Right renal pelvis (tissue), 4 donors: Measurements from ENCODE around the gene THSD8. TPM values are rescaled to one million over a fixed set of nuclear protein-coding genes. Genes with fewer than 3 reads are reported as not detected.

ENCODE experiments used
- DNase-seq, 4 donors: peaks; one replicate each; pipeline ENCODE4 v3.0.0-alpha.2; 2013; ENCODE audit warnings: low read depth in 4 of 4, low spot score in 3 of 4, missing footprints in 1 of 4
- polyA plus RNA-seq, 4 donors: library from polyadenylated mRNA; unstranded; fragments of 120-200 nt; gene quantifications; one replicate each; pipeline ENCODE4 v1.2.1, GENCODE V29; 2013; ENCODE audit not compliant: insufficient read length in 4 of 4

The THSD8 gene
- polyA plus RNA-seq: 10 to 100 TPM in 1 of 4 donors, 1 to 10 TPM in 3; 5.6 to 13.3 (median 7.5) TPM

GRCh38 chr19:12801466-12802266, at the start of gene THSD8, which contains the start of gene PRDX2:
TSS of gene THSD8 (plus strand) at chr19:12802069. CDS start at chr19:12802072, 3 bp downstream.
TSS of gene PRDX2 (minus strand) at chr19:12801800. CDS start at chr19:12801261, 539 bp downstream.
- DNase-seq: no peak

GRCh38 chr19:12754465-12755196, 47.2 kb upstream of the THSD8 start:
- DNase-seq: no peak

- no peak for DNase-seq
Observed at GRCh38 chr19:12756150-12756883, 45.6 kb upstream of the THSD8 start.

- DNase-seq: peak in 1 of 4 donors; percentile 51
Observed at GRCh38 chr19:12757544-12758274, 44.2 kb upstream of the THSD8 start.

- DNase-seq: no peak
Observed at GRCh38 chr19:12759686-12760085, 42.2 kb upstream of the THSD8 start.

- no peak for DNase-seq
Observed at GRCh38 chr19:12763100-12763499, 38.8 kb upstream of the THSD8 start.

GRCh38 chr19:12764698-12765097, 37.2 kb upstream of the THSD8 start:
- DNase-seq: no peak

GRCh38 chr19:12766051-12766521, 35.8 kb upstream of the THSD8 start:
- no peak for DNase-seq

- DNase-seq: no peak
Observed at GRCh38 chr19:12767150-12767549, 34.7 kb upstream of the THSD8 start.

GRCh38 chr19:12767666-12768065, 34.2 kb upstream of the THSD8 start:
- DNase-seq: no peak

- DNase-seq: no peak
Observed at GRCh38 chr19:12769689-12770088, 32.2 kb upstream of the THSD8 start.

- DNase-seq: no peak
Observed at GRCh38 chr19:12770922-12771321, 30.9 kb upstream of the THSD8 start.

GRCh38 chr19:12772323-12772722, 29.5 kb upstream of the THSD8 start:
- DNase-seq: no peak

GRCh38 chr19:12773571-12773970, 28.3 kb upstream of the THSD8 start:
- no peak for DNase-seq

- no peak for DNase-seq
Observed at GRCh38 chr19:12774588-12775555, 27.0 kb upstream of the THSD8 start, which contains the start of gene HOOK2. TSS of gene HOOK2 (minus strand) at chr19:12775552. CDS start at chr19:12775449, 103 bp downstream.

GRCh38 chr19:12777217-12778016, 24.5 kb upstream of the THSD8 start:
- no peak for DNase-seq

- no peak for DNase-seq
Observed at GRCh38 chr19:12778017-12778904, 23.6 kb upstream of the THSD8 start.
